HG03060 (cell line): ENCODE measurements around the gene RCSD1.

Experiments
- ATAC-seq: cut with Tn5 transposase; IDR thresholded peaks from one replicate; pipeline ENCODE4 v1.9.1; 2021; ENCODE audit warnings: low read depth, moderate number of reproducible peaks; ENCODE audit not compliant: unreplicated experiment

Gene RCSD1

DNA sequence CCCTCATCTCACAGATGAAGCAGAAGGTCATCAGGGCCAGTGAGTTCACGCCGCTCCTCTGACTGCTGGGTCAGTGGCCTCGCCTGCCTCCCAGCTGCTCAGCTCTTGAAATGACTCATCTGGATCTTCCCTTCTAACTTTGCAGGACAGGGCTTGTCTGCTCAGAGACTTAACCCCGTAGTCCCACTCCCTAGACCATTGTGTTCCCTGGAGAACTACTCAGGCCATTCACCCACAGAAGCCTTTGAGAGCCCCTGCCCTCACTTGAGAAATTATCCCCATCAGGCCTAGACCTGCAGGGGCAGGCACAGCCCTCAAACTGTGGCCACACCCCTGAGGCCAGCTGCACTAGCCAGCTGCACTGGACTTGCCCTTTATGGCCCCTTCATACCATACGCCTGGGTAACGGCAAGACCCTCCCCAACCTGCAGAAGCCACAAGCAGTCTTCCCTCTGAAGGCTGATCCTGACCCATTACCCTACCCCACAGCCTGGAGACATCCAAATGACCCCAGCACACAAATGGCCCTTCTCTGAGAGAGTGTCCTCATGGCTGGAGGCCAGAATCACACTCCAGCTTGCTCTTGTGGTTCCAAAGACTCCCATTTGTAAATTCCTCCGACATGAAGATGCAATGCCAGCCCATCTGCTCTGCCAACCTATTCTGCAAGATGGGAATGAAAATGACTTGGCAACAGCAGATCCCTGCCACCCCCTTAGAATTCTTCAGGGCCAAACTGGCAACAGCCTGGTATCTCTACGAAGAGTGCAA lies 33.2 kb downstream of the RCSD1 start:
- peak; percentile 35 for ATAC-seq

DNA sequence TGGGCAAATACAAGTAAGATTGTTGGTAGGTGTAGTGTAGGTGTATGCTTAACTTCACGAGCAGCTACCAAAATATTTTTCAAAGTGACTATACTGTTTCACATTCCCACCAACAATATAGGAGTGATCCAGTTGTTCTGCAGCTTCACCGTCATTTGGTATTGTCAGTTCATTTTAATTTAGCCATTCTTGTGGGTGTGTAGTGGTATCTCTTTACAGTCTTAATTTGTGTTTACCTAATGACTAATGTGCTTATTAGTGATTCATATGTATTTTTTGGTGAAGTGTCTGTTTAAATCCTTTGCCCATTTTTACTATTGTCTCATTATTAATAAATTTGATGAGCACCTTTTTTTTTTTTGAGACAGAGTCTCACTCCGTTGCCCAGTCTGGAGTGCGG lies 35.4 kb downstream of the RCSD1 start:
- no peak for ATAC-seq

DNA sequence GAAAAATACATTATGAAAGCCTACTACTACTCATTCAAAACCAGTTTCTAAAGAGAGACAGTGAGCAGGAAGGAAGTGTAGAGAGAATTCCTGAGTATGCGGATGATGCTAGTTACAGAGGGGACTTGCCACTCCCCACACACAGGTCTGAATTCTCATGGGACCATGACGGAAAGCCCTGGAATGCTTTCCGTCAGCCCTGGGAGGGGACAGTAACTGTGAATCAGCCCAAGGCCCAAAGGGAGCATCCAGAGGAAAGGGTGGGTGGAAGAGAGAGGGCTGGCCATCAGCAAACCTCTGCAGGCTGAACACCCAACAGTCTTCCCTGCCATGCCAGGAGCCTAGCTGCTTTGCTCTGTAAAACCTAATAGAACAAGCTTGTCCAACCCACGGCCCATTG lies 36.4 kb downstream of the RCSD1 start:
- ATAC-seq, result no peak

DNA sequence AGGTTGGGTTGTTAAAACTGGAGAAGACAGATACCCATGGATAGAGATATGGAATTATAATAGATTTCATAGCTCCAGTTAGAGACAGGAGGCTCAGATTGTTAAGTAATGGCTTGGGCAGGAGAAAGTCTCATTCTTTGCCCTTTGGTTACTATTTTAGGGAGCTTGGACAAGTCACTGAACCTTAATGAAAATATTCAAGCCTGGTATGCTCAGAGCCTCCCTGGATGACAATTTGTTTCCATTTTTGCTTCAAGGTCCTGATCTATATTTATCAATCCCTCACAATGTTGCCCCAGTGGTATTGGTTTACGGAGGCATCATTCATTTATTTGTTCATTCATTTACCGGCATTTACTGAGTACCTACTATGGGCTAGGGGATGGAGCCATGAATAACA lies 37.5 kb downstream of the RCSD1 start:
- ATAC-seq, result no peak

DNA sequence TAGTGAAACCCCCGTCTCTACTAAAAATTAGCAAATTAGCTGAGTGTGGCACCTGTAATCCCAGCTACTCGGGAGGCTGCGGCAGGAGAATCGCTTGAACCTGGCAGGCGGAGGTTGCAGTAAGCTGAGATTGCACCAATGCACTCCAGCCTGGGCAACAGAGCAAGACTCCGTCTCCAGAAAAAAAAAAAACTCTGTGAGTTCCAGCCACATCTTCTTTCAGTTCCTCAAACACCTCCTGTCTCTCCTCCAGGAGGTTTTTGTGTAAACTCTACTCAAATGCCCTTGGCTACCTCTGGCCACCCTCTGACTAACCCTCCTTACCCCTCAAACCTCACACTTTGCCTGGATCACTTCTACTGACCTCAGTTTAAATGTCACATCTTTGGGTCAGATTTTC lies 38.1 kb downstream of the RCSD1 start:
- ATAC-seq, result peak; percentile 83

DNA sequence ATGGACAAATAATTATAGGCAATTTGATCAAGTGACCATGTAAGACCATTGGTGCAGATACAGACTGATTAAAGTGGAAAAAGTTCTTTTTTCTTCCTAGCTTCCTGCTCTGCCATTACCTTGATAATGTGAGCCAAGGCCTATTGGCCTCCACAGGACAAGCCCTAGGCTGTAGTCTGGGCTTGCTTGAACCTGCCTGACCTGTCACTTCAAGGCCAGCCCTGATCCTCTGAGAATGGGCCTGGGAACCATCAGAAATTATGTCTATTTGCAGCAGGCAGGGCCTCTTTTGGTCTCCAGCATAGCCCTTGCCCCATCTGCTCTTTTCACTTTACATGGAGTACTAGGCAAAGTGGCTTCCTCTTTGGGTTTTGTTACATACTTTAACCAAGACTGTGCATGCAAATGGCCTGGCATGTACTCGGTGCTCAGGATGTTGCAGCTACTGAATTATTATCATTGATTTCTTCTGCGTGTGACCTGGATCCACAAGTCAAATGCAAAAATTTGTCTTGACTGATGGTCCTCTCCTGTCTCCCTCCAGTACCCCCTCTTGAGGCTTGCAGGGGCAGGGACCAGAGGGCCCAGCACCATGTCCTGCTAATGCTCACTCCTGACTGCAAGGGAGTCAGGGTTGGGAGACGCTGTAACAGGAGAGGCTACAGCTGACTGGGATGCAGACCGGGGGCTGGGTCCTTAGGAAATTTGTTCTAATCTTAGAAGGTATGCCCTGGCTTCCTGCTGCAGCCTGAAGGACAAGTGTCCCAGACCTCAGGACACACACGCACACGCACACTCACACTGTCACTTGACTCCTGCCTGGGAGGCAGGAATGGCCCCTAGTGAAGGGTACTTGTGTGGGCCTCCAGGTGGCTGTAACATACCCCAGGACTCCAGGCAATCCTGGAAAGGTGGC lies 39.4 kb downstream of the RCSD1 start:
- ATAC-seq, result no peak

DNA sequence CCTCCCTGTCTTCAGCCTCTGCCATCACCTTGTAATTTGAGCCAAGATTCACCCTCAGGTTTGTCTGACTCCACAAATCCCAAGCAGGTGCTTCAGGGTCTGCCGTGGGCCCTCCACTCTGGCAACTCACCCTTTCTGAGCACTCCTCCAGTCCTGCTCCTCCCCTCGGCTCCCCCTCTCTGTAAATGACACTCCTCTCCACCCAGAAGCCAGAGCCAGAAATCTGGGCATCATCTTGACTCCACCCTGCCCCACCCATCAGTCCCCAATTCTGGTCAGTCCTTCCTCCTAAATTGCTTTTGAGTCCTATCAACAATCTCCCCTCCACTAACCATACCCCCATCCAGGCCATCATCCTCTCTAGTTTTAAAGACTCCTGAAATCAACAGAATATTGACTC lies 40.5 kb downstream of the RCSD1 start:
- ATAC-seq, result no peak

DNA sequence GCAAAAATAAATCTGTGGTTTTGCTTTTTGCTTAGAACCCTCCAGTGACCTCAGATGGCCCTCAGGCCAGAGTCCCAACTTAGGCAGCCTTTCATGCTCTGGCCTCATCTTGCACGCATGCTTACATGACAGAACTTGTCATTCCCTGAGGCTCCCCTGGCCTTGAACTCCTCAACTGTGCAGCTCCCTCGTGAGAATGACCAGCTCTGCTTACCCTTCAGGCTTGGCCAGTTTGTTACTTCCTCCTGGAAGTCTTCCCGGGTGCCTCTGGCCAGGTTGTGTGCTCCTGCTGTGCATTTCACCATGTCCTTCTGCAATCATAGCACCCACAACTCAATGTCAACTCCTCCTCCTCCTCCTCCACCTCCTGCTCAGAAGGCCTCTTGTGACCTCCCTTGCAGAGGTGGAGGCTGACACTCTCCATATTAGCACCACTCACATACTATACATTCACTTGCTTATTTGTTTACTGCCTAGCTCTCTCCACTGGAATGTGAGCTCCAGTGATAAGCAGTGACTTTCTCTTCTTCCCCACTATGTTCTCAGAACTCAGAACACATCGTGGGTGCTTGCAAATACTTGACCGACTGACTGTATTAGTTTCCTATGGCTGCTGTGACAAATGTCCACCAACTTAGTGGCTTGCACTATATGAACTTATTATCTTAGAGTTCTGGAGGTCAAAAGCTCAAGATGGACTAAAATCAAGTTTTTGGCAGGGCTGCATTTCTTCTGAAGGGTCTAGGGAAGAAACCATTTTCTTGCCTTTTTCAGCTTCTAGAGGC lies 41.9 kb downstream of the RCSD1 start:
- no peak for ATAC-seq

DNA sequence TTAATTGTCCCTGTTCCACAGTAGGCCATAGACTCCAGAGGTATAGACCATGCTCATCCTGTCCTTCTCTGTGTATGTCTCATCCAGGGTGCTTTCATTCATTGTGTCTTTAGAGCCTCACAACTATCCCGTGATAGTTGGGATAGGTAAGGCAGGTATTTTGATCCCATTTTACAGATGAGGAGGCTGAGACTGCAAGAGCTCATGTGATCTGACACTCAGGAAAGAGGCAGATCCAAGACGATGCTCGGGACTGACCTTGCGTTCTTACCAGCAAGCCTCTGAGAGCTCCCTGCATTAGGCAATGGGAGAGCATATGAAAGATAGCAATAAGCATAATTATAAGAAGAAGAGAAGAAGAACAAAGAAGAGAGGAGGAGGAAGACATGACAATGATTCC lies 42.8 kb downstream of the RCSD1 start:
- no peak for ATAC-seq

DNA sequence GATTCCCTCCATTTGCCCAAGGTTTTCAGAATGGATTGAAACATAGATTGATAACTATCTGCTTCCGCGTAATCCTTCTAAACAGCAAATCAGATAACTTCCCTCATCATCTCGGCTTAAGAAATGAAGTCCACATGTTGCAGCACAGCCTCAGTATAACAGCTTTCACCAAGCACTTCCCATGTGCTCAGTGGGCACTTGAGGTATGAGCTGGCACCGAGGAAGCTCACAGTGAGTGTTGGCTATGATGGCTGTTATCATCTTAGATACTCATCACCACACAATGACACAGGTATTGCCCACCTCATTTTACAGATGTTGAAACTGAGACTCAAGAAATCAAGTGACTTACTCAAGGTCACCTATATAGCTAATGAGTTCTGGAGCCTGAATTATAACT lies 43.2 kb downstream of the RCSD1 start:
- ATAC-seq, result no peak

DNA sequence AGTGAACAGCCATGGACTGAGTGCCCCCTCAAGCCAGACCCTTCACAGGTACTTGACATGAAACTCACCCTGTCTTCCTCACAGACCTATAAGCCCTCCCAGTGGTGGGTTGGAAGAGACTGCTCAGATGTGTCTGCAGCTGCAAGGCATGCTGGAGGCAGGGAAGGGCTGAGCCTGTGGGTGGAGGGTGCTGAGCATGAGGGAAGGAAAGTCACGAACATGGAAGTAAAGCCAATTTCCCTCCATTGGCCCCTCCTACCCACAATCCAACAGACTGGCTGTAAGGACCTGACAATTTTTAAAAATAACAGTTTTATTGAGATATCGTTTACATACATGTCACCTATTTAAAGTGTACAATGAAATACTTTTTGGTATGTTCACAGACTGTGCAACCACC lies 44.1 kb downstream of the RCSD1 start:
- ATAC-seq, result no peak

DNA sequence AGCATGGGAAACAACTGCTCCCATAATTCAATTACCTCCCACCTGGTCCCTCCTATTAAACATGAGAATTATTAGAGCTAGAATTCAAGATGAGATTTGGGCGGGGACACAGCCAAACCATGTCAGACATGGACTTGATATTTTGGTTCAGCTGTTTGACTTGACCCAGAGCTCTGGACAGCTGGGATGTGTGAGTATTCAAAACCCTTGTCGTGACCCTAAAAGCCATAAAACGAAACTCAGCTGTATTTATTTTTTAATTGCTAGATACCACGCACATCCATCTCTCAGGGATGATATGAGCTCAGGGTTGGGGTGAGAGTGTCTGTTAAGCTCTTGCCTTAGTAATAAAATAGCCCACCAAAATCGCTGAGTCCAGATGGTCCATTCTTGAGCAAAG lies 45.4 kb downstream of the RCSD1 start:
- no peak for ATAC-seq

DNA sequence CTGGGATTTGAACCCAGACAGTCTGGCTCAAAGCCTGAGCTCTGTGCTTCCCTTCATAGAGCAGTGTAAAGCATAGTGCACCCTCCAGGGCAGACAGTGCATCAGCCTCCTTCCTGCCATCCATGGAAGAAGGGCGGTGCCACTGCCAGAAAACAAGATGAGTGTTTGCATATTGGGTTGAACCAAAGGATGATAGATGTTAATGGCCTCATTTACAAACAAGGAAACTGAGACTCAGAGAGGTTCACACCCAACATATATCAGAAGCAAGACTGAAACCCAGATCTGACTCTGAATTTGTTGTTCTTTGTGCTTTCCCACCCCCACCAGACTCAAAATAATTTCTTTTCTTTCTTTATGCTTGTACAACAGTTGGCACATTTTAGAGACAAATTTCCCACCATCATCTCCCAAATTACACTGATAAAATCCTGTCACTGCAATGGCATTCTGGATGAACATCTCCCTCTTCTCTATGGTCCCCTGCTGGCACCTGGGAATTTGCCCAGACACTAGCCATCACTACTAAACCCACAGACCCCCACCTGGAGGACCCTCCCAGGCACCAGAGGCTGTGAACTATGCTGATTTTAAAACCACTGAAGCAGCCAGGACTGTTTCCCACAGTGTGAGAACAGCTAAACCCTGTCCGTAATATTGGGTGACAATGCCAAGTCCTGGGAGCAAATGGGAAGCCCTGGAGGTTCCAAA lies 46.3 kb downstream of the RCSD1 start:
- ATAC-seq, result peak; percentile 32

DNA sequence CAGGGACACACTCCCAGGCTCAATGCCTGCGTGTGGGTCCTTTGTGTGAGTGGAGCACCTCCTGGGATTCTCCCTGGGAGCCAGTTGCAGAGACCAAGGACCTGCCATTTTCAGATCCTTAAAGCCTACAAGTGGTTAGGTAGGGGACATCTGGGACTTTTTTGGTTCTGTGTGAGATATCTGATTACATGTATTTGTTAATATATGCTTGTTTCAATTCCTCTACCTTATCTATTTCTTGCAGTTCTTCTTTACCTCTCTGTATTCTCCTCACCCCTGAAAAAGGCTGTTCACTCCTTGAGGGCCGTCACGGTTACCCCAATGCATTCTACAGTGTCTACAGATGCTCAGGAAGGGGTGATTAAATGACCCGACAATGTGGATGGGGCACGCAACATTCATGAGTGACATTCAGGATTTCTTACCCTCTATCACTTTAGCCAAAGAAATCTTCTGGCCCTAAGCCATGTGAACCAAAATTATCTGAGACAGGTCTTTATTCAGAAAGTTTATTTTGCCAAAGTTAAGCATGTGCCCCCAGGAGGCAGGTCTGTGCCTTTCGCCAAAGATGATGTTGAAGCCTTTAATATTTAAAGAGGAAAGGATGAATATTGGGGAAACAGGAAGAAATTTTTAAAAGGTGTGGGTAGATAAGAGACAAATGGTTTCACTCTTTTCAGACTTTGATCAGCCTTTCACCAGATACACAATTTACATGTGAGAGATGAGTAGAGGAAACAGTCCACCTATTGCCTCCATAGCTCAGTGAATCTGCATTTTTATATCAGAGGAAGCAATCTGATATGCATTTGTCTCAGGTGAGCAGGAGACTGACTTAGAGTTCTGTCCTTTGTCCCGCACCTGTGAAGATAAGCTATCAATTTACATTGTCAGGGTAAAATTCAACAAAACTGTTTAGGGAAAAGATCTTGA lies 47.1 kb downstream of the RCSD1 start:
- no peak for ATAC-seq

DNA sequence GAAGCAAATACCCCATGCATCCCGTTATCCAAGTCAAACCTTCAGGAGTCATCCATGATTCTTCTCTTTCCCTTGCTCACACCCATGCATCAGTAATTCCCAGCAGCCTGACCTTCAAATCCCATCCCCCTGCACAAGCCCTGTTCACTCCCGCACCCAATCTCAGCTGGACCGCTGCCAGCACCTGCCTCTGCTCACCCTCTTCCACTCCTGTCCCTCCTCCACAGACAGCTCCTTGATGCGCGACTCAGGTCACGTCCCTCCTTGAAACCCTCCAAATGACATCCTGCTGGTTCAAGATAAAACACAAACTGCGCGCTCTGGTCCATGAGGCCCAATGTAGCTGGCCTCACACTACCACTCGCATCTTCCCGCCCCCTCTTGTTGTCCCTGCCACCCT lies 48.4 kb downstream of the RCSD1 start:
- no peak for ATAC-seq

DNA sequence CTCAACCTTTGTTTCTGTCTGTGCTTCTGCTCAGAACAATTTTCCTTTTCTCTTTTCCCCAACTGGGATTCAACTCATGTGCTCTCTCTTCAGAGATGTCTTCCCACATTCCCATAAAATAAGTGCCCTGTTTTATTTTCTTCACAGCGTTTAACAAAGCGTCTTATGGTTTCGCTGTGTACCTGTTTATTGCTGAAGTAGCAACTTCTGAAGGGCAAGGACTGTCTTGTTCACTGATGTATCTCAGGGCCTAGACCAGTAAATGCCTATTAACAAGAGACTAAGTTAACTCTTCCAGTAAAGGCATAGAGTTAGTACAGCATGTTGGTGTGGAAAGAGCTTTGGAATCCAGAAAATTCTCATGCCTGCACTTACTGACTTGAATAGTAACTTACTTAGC lies 48.8 kb downstream of the RCSD1 start:
- ATAC-seq, result no peak

DNA sequence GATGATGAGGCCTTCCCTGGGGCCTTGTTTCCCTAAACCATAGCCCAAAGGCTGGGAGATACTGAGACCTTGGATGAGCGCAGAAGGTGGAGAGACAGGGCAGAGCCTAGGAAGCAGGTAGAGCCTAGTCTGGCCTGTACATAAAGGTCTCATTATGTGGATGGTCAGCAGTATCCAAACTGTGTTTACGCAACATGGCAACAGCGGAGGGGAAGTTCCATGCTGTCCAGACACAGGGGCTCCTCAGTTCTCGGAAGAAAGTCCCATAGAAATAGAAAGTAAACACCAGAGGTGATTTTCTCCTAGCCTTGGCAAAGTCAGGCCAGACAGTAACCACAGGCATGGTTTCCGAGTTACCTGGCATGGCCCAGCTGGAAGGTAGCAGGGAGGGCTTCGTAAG lies 49.7 kb downstream of the RCSD1 start:
- ATAC-seq, result no peak

DNA sequence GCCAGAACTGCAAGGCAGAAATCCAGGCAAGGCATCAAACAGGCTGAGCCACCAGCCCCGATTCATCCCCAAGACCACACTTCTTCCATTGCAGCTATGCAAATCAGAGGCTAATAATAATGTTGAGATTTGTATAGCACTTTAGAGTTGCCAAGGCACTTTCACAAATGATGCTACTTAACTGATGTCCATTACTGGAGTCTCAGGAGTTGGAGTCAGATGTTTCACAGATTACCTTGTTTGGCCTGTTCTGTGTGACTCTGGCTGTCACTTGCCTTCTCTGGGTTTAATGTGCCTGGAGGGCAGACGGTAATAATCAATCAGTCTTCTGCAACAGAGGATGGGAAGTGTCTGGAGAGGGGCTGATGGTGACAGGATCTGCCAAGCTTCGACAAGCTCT lies 51.0 kb downstream of the RCSD1 start:
- ATAC-seq, result no peak

DNA sequence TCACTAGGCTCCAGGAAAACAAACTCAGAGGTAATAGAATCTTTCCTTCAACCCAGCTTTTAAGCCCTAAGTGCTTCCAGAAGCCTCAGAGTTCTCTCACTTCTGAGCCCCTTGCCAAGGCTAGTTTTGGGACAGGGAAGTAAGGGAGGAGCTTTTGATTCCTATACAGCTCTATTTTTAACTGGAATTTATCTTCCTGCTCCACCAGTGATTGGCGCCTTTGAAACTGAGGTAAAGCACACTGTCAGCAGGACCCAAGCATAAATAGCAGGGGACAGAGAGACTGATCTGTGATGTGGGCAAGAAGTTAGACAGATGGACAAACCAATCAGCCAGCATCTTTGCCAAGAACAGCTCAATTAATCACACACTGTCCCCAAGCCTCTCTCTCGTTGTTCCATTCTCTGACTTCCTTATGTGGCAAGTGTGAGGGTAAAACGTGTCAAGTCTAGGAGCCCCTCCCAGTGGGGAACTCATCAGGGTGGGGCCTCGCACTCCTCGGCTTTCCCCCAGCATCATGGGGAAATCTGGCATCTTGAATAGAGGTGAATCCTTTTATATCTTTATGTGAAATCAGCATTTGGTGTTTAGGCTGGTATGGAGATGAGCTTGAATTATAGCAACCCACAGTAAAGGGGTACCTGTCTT lies 51.5 kb downstream of the RCSD1 start:
- no peak for ATAC-seq
